Upper lobe of left lung (tissue), 6 donors: ENCODE measurements around the gene PRKD2. TPM values are rescaled to one million over a fixed set of nuclear protein-coding genes. Genes with fewer than 3 reads are reported as not detected.
A peak's percentile ranks its signal among the peaks of the same experiment; 100 is the strongest.

ENCODE experiments used
- ATAC-seq, 2 donors: fragments of 200-7000 bp; cut with Tn5 transposase; one replicate each; pipeline ENCODE4 v1.9.1; 2022; ENCODE audit warnings: mild to moderate bottlenecking in 2 of 2, moderate library complexity in 2 of 2; ENCODE audit not compliant: low FRiP score in 2 of 2
- DNase-seq, 2 donors: peaks; one replicate each; pipeline ENCODE4 v3.0.0-alpha.2; 2019 to 2020
- H3K27ac ChIP-seq, 4 donors: fragments of 200-600 bp; sonication (generic); one replicate each; pipeline ENCODE4 v1.5.1; 2016 to 2019
- H3K27me3 ChIP-seq, 4 donors: fragments of 200-600 bp; sonication (generic); one replicate each; pipeline ENCODE4 v1.5.1; 2017 to 2019
- H3K36me3 ChIP-seq, 4 donors: fragments of 200-600 bp; sonication (generic); one replicate each; pipeline ENCODE4 v1.5.1; 2016 to 2019
- H3K4me1 ChIP-seq, 4 donors: fragments of 200-600 bp; sonication (generic); one replicate each; pipeline ENCODE4 v1.5.1; 2018 to 2019
- H3K4me3 ChIP-seq, 4 donors: fragments of 200-600 bp; sonication (generic); one replicate each; pipeline ENCODE4 v1.5.1; 2017 to 2019; ENCODE audit warnings: mild to moderate bottlenecking in 2 of 4, moderate library complexity in 1 of 4
- H3K9me3 ChIP-seq, 4 donors: fragments of 200-600 bp; sonication (generic); one replicate each; pipeline ENCODE4 v1.5.1; 2018 to 2019
- CTCF ChIP-seq, 6 experiments: fragments of 450-650 bp in 4 of 6; fragments of 200-600 bp in 2 of 6; sonication (generic) in 2 of 6; IDR thresholded peaks; one replicate each; pipeline ENCODE4 v1.5.1; 2016 to 2019; ENCODE audit warnings: antibody characterized with exemption in 6 of 6
- EP300 ChIP-seq, 4 donors: sonication (generic); formaldehyde crosslinking; IDR thresholded peaks; one replicate each; pipeline ENCODE4 v1.5.1; 2017; ENCODE audit warnings: antibody characterized with exemption in 4 of 4, control low read depth in 2 of 4
- POLR2A ChIP-seq, 4 donors: fragments of 450-650 bp; IDR thresholded peaks; one replicate each; pipeline ENCODE4 v1.5.1; 2016 to 2017; ENCODE audit warnings: antibody characterized with exemption in 4 of 4, mild to moderate bottlenecking in 2 of 4
- POLR2AphosphoS5 ChIP-seq, 2 donors: sonication (generic); formaldehyde crosslinking; IDR thresholded peaks; one replicate each; pipeline ENCODE4 v1.5.1; 2017; ENCODE audit warnings: antibody characterized with exemption in 2 of 2
- WGBS, 2 donors: methylation state at CpG; one replicate each; pipeline ENCODE4 v1.1.5; 2017 to 2018; 5-methylcytosine and 5-hydroxymethylcytosine counted together
- total RNA-seq, 6 donors: library from RNA; depleted of rRNA in 4 of 6; stranded (reverse); fragments of >200 nt in 4 of 6; gene quantifications; one replicate each; pipeline versions ENCODE4 v1.1.0 to v1.2.1, GENCODE V29; 2016 to 2021
- donor health status: DM: no; HTN: no; CAD: no; lungs with moderate emphysema.
- donor health status: DM: no; HTN: yes; CAD: no; lungs with severe emphysema.

The PRKD2 gene
- total RNA-seq, 6 donors from 2014 or later = 25.2 to 65.4 (median 50.3) TPM

DNA sequence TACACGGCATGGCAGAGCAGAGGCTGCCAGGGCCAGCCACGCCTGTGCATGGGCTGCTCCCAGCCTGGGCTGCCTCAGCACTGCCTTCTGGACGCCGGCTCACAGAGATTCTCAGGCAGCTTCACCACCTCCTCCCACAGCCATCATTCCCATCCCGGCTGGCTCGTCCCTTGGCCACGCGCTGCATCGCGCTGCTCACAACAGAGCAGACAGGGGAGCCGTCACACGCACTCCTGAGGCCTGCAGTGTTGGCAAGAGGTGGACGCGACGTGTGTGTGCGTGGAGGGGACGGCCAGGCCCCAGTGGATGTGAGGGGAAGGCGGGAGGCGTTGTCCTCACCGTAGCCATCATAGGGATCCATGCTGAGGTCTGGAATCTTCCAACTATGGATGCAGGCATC lies 7.6 kb upstream of the PRKD2 start:
- Histone ChIP-seq H3K4me3 (no peak overlapping the region), H3K36me3 (peaks cover 44 to 100% (median 91%) of the 10 kb centered on the region in 4 donors), H3K9me3 (no peaks in the 10 kb centered on the region), H3K4me1 (peaks cover 20 to 48% (median 24%) of the 10 kb centered on the region in 4 donors), H3K27ac (no peak overlapping the region), H3K27me3 (no peaks in the 10 kb centered on the region)
- TF ChIP-seq POLR2A (IDR thresholded peaks at IDR 0.05) (no peak), EP300 (IDR thresholded peaks at IDR 0.05) (no peak), POLR2AphosphoS5 (IDR thresholded peaks at IDR 0.05) (no peak), CTCF (IDR thresholded peaks at IDR 0.05) (no peak)
- WGBS, 2 donors = 90 to 95% methylated on average over 18 to 20 of the region's 20 CpGs
- ATAC-seq = no peak
- no peak for DNase-seq

- H3K4me3 ChIP-seq = no peak overlapping the region
- H3K4me1 ChIP-seq = peaks cover 18 to 50% (median 23%) of the 10 kb centered on the region in 4 donors
- H3K9me3 ChIP-seq = no peaks in the 10 kb centered on the region
- peak overlapping the region in 2 of 4 donors; percentile 18 to 48 for H3K27ac ChIP-seq
- WGBS, 2 donors = 96% methylated on average over 6 of the region's 6 CpGs; no CpG with 5 or more reads in 1 of the 2 donors
- ATAC-seq = no peak
- DNase-seq = no peak
- no peaks in the 10 kb centered on the region for H3K27me3 ChIP-seq
- TF ChIP-seq EP300 (IDR thresholded peaks at IDR 0.05) = no peak
- TF ChIP-seq POLR2AphosphoS5 (IDR thresholded peaks at IDR 0.05) = no peak
- TF ChIP-seq CTCF (IDR thresholded peaks at IDR 0.05) = no peak
- TF ChIP-seq POLR2A (IDR thresholded peaks at IDR 0.05) = no peak
- H3K36me3 ChIP-seq = peaks cover 41 to 93% (median 84%) of the 10 kb centered on the region in 4 donors
Measured at GRCh38 chr19:46723471-46723870, 6.6 kb upstream of the PRKD2 start.

DNA sequence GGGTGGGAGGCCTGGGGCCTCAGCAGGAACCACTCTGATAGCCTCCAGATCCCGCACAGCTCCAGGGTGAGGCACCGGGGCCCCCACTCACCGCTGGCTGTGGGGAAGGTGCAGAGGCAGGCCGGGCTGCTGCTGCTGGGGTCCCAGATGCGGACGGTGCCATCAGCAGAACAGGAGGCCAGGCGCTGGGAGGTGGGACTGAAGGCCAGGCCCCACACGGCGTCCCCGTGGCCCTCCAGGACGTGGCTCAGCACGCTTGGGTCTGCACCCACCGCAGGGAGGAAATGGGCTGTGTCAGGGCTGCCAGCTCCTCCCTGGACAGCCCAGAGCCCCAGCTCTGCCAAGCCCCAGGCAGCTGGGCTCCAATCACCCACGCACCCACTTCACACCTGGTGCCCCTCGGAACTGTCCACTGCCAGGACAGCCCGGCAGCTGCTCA lies 6.1 kb upstream of the PRKD2 start:
- no peak for TF ChIP-seq POLR2A (IDR thresholded peaks at IDR 0.05)
- TF ChIP-seq EP300 (IDR thresholded peaks at IDR 0.05) = no peak
- no peak for TF ChIP-seq POLR2AphosphoS5 (IDR thresholded peaks at IDR 0.05)
- no peak for TF ChIP-seq CTCF (IDR thresholded peaks at IDR 0.05)
- DNase-seq (no peak), ATAC-seq (no peak)
- H3K9me3 ChIP-seq = no peaks in the 10 kb centered on the region
- no peak overlapping the region for H3K4me3 ChIP-seq
- peak overlapping the region in 3 of 4 donors; percentile 18 to 48 (median 32) for H3K27ac ChIP-seq
- peaks cover 41 to 89% (median 80%) of the 10 kb centered on the region in 4 donors for H3K36me3 ChIP-seq
- WGBS, 2 donors = 79% methylated on average over 12 of the region's 16 CpGs; no CpG with 5 or more reads in 1 of the 2 donors
- H3K27me3 ChIP-seq = no peaks in the 10 kb centered on the region
- peaks cover 18 to 50% (median 23%) of the 10 kb centered on the region in 4 donors for H3K4me1 ChIP-seq

DNA sequence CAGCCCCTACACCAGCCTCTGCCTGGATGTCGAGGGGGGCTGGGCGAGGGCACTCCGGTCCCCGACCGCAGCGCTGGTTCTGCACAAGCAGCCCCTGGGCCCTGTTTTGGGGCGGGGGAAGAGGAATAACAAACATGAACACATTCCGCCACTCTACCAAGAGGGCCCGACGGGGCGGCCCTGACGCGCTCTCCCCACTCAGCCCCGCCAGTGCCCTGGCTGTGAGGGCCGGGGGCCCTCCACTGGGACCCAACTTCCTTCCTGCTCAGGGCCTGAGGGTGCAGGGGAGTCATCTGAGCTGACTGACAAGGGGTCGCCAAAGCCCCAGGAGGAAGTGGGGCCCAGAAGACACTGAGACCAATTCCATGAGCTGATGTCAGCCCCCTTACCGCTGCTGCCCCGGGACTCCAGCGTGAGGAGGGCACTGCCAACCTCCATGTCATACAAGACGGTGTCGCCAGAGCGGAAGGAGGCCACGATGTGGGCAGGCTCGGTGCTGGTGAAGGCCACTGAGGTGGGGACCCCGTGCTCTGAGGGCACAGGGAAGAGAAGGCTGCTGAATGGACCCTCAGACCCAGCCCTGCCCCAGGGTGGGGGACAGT lies 5.6 kb upstream of the PRKD2 start:
- H3K9me3 ChIP-seq = no peaks in the 10 kb centered on the region
- no peak overlapping the region for H3K4me3 ChIP-seq
- H3K27me3 ChIP-seq = no peaks in the 10 kb centered on the region
- ATAC-seq (no peak), DNase-seq (no peak)
- peaks cover 41 to 83% (median 75%) of the 10 kb centered on the region in 4 donors for H3K36me3 ChIP-seq
- WGBS, 2 donors = 80 to 88% methylated on average over 16 to 25 of the region's 25 CpGs
- H3K27ac ChIP-seq = peak overlapping the region in 3 of 4 donors; percentile 18 to 48 (median 32)
- TF ChIP-seq POLR2AphosphoS5 (IDR thresholded peaks at IDR 0.05) = no peak
- TF ChIP-seq POLR2A (IDR thresholded peaks at IDR 0.05) = no peak
- no peak for TF ChIP-seq EP300 (IDR thresholded peaks at IDR 0.05)
- TF ChIP-seq CTCF (IDR thresholded peaks at IDR 0.05) = no peak
- H3K4me1 ChIP-seq = peaks cover 18 to 50% (median 23%) of the 10 kb centered on the region in 4 donors

- Histone ChIP-seq H3K4me3 (no peak overlapping the region), H3K27ac (no peak overlapping the region), H3K36me3 (peaks cover 36 to 78% (median 69%) of the 10 kb centered on the region in 4 donors), H3K9me3 (no peaks in the 10 kb centered on the region), H3K4me1 (peaks cover 18 to 48% (median 21%) of the 10 kb centered on the region in 4 donors), H3K27me3 (no peaks in the 10 kb centered on the region)
- ATAC-seq (no peak), DNase-seq (no peak)
- WGBS, 2 donors = 75 to 92% methylated on average over 5 to 16 of the region's 17 CpGs
- TF ChIP-seq POLR2AphosphoS5 (IDR thresholded peaks at IDR 0.05) = no peak
- no peak for TF ChIP-seq EP300 (IDR thresholded peaks at IDR 0.05)
- no peak for TF ChIP-seq CTCF (IDR thresholded peaks at IDR 0.05)
- TF ChIP-seq POLR2A (IDR thresholded peaks at IDR 0.05) = no peak
Measured at GRCh38 chr19:46722004-46722380, 5.1 kb upstream of the PRKD2 start.
